ENCODE data around the gene FBRS.

The FBRS gene

GRCh38 chr16:30636599-30636998 is 21.6 kb upstream of the FBRS start:
- no peak for TF ChIP-seq CTCF (IDR thresholded peaks at IDR 0.05)

GRCh38 chr16:30637944-30638343 is 20.3 kb upstream of the FBRS start:
- TF ChIP-seq CTCF (IDR thresholded peaks at IDR 0.05): peak; percentile 54

- no peak for TF ChIP-seq CTCF (IDR thresholded peaks at IDR 0.05)
These were observed 16.8 kb upstream of the FBRS start for GRCh38 chr16:30641378-30641982.

GRCh38 chr16:30644334-30644830 is 13.8 kb upstream of the FBRS start:
- no peak for TF ChIP-seq CTCF (IDR thresholded peaks at IDR 0.05)

GRCh38 chr16:30645727-30646126 is 12.5 kb upstream of the FBRS start:
- no peak for TF ChIP-seq CTCF (IDR thresholded peaks at IDR 0.05)

GRCh38 chr16:30647274-30647571 is 11.0 kb upstream of the FBRS start:
- TF ChIP-seq CTCF (IDR thresholded peaks at IDR 0.05): no peak

- no peak for TF ChIP-seq CTCF (IDR thresholded peaks at IDR 0.05)
These were observed 8.4 kb upstream of the FBRS start for GRCh38 chr16:30649725-30650368.

All from LNCAP (cell line).